ENCODE data around the gene FNDC8.
"Not testable (repeated sequence)": the region's sequence is repeated elsewhere in the genome, so short reads cannot be mapped to it uniquely, and the experiment has no call there.

The FNDC8 gene

GRCh38 chr17:35121315-35121714 is at the start of gene FNDC8:
FNDC8 (plus strand) TSS chr17:35121615; CDS start chr17:35121694, 79 bp downstream.
- in situ Hi-C loops (cut with MboI; ENCODE audit: low sequenced_read_pairs): loop anchor here (5.0 to 25.0 kb wide), 3 partner anchors 124 to 709 kb away; no protein-coding TSS in a partner anchor

GRCh38 chr17:35073183-35073790 is 48.1 kb upstream of the FNDC8 start:
- in situ Hi-C loops (cut with MboI; ENCODE audit: low sequenced_read_pairs): no loop called here

- in situ Hi-C loops (cut with MboI; ENCODE audit: low sequenced_read_pairs): no loop called here
Observed at GRCh38 chr17:35073991-35074627, 47.3 kb upstream of the FNDC8 start.

- in situ Hi-C loops (cut with MboI; ENCODE audit: low sequenced_read_pairs): no loop called here
Observed at GRCh38 chr17:35074711-35075707, 46.4 kb upstream of the FNDC8 start.

- in situ Hi-C loops (cut with MboI; ENCODE audit: low sequenced_read_pairs): no loop called here
Observed at GRCh38 chr17:35076874-35077273, 44.5 kb upstream of the FNDC8 start.

- in situ Hi-C loops (cut with MboI; ENCODE audit: low sequenced_read_pairs): no loop called here
Observed at GRCh38 chr17:35079547-35080423, 41.6 kb upstream of the FNDC8 start.

GRCh38 chr17:35080536-35080935 is 40.9 kb upstream of the FNDC8 start:
- in situ Hi-C loops (cut with MboI; ENCODE audit: low sequenced_read_pairs): no loop called here

GRCh38 chr17:35081638-35082037 is 39.8 kb upstream of the FNDC8 start:
- in situ Hi-C loops (cut with MboI; ENCODE audit: low sequenced_read_pairs): no loop called here

GRCh38 chr17:35082073-35082657 is 39.2 kb upstream of the FNDC8 start:
- in situ Hi-C loops (cut with MboI; ENCODE audit: low sequenced_read_pairs): no loop called here

- in situ Hi-C loops (cut with MboI; ENCODE audit: low sequenced_read_pairs): no loop called here
Observed at GRCh38 chr17:35083071-35083470, 38.3 kb upstream of the FNDC8 start.

- in situ Hi-C loops (cut with MboI; ENCODE audit: low sequenced_read_pairs): no loop called here
Observed at GRCh38 chr17:35084987-35085386, 36.4 kb upstream of the FNDC8 start.

GRCh38 chr17:35086164-35086563 is 35.3 kb upstream of the FNDC8 start:
- in situ Hi-C loops (cut with MboI; ENCODE audit: low sequenced_read_pairs): no loop called here

- in situ Hi-C loops (cut with MboI; ENCODE audit: low sequenced_read_pairs): no loop called here
Observed at GRCh38 chr17:35086931-35087573, 34.4 kb upstream of the FNDC8 start.

GRCh38 chr17:35087731-35088355 is 33.6 kb upstream of the FNDC8 start:
- in situ Hi-C loops (cut with MboI; ENCODE audit: low sequenced_read_pairs): no loop called here

GRCh38 chr17:35088356-35088880 is 33.0 kb upstream of the FNDC8 start:
- in situ Hi-C loops (cut with MboI; ENCODE audit: low sequenced_read_pairs): no loop called here

GRCh38 chr17:35088881-35089585 is 32.4 kb upstream of the FNDC8 start:
- in situ Hi-C loops (cut with MboI; ENCODE audit: low sequenced_read_pairs): no loop called here

GRCh38 chr17:35089586-35090296 is 31.7 kb upstream of the FNDC8 start:
- in situ Hi-C loops (cut with MboI; ENCODE audit: low sequenced_read_pairs): no loop called here

- in situ Hi-C loops (cut with MboI; ENCODE audit: low sequenced_read_pairs): not testable (repeated sequence)
Observed at GRCh38 chr17:35090707-35091106, 30.7 kb upstream of the FNDC8 start.

All from HL-60/S4 treated with phorbol 12-myristate 13-acetate at 8.2 ng/mL for 4 days and 3 days (cell line).